NT2/D1 (cell line): ENCODE measurements around the gene TPM1.

Experiments
- SUZ12 ChIP-seq: IDR thresholded peaks from 2 replicates; pipeline ENCODE4 v1.6.1; 2011; ENCODE audit not compliant: insufficient read length, insufficient read depth; ENCODE audit errors: extremely low read depth
- YY1 ChIP-seq: IDR thresholded peaks from 2 replicates; pipeline ENCODE4 v1.6.1; 2011; ENCODE audit not compliant: insufficient read length, insufficient read depth
- ZNF274 ChIP-seq: IDR thresholded peaks from 2 replicates; pipeline ENCODE4 v1.6.1; 2011; ENCODE audit warnings: mild to moderate bottlenecking, low read depth, low read length

DNA sequence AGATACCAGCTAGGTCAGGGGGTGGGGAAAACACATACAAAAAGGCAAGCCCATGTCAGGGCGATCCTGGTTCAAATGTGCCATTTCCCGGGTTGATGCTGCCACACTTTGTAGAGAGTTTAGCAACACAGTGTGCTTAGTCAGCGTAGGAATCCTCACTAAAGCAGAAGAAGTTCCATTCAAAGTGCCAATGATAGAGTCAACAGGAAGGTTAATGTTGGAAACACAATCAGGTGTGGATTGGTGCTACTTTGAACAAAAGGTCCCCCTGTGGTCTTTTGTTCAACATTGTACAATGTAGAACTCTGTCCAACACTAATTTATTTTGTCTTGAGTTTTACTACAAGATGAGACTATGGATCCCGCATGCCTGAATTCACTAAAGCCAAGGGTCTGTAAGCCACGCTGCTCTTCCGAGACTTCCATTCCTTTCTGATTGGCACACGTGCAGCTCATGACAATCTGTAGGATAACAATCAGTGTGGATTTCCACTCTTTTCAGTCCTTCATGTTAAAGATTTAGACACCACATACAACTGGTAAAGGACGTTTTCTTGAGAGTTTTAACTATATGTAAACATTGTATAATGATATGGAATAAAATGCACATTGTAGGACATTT is 28.9 kb downstream of the TPM1 start:
- no peak for TF ChIP-seq ZNF274
- no peak for TF ChIP-seq YY1
- TF ChIP-seq SUZ12, result no peak
